Natural killer cell (primary cell): ENCODE results near the gene DCAF8. TPM values are rescaled to one million over a fixed set of nuclear protein-coding genes. Genes with fewer than 3 reads are reported as not detected.
A peak's percentile ranks its signal among the peaks of the same experiment; 100 is the strongest.

Source experiments
- ATAC-seq, 3 donors: fragments of 150-1000 bp in 2 of 3; fragments of 200-7000 bp in 1 of 3; cut with Tn5 transposase; 1 replicate in 1 of 3; 2 replicates in 2 of 3; pipeline ENCODE4 v1.10.0; 2021; ENCODE audit warnings: mild to moderate bottlenecking in 2 of 3, moderate library complexity in 2 of 3
- DNase-seq, 2 donors: peaks; one replicate each; pipeline versions ENCODE4 v3.0.0 to v3.0.0-alpha.2; 2013 to 2021; ENCODE audit warnings: mixed read lengths in 1 of 2
- H3K27ac ChIP-seq: one replicate; pipeline ENCODE4 v1.5.1; 2013; ENCODE audit warnings: mild to moderate bottlenecking, low read length
- H3K27me3 ChIP-seq: one replicate; pipeline ENCODE4 v1.6.1; 2013; ENCODE audit warnings: low read length; ENCODE audit not compliant: control insufficient read depth, insufficient read depth
- H3K36me3 ChIP-seq: one replicate; pipeline ENCODE4 v1.6.1; 2013; ENCODE audit warnings: low read length; ENCODE audit not compliant: control insufficient read depth, insufficient read depth
- H3K4me1 ChIP-seq: one replicate; pipeline ENCODE4 v1.6.1; 2013; ENCODE audit warnings: low read length; ENCODE audit not compliant: control insufficient read depth, insufficient read depth
- H3K4me3 ChIP-seq: one replicate; pipeline ENCODE4 v1.5.1; 2013; ENCODE audit warnings: low read length
- H3K9me3 ChIP-seq: one replicate; pipeline ENCODE4 v1.6.1; 2013; ENCODE audit warnings: low read length; ENCODE audit not compliant: control insufficient read depth, insufficient read depth
- H3K27ac Mint-ChIP-seq, 2 donors: one replicate each; pipeline ENCODE4 v1.8.0; 2022; ENCODE audit warnings: mild to moderate bottlenecking in 2 of 2, mixed read lengths in 2 of 2, moderate library complexity in 1 of 2
- H3K27me3 Mint-ChIP-seq, 2 donors: one replicate each; pipeline ENCODE4 v1.8.0; 2022; ENCODE audit warnings: low read depth in 2 of 2, mixed read lengths in 2 of 2
- H3K36me3 Mint-ChIP-seq: one replicate; pipeline ENCODE4 v1.8.0; 2022; ENCODE audit warnings: mixed read lengths
- H3K4me1 Mint-ChIP-seq, 2 donors: one replicate each; pipeline ENCODE4 v1.8.0; 2022; ENCODE audit warnings: mixed read lengths in 2 of 2
- H3K4me3 Mint-ChIP-seq: one replicate; pipeline ENCODE4 v1.8.0; 2022; ENCODE audit warnings: mild to moderate bottlenecking, moderate library complexity, mixed read lengths
- H3K9me3 Mint-ChIP-seq, 2 donors: one replicate each; pipeline ENCODE4 v1.8.0; 2022; ENCODE audit warnings: mixed read lengths in 2 of 2
- CTCF ChIP-seq: fragments of 200-600 bp; IDR thresholded peaks from one replicate; pipeline ENCODE4 v1.8.0; 2022; ENCODE audit warnings: antibody characterized with exemption
- WGBS: methylation state at CpG from one replicate; pipeline ENCODE4 v1.1.7; 2013; ENCODE audit warnings: missing lambda C conversion rate; ENCODE audit not compliant: insufficient coverage; 5-methylcytosine and 5-hydroxymethylcytosine counted together
- intact Hi-C: fragments of 100-400 bp; cut with micrococcal nuclease; formaldehyde crosslinking; loops from one replicate; pipeline ENCODE4 v1.14.2; 2022
- total RNA-seq, 4 donors: library from RNA; stranded (reverse); fragments of 120-200 nt in 1 of 4; gene quantifications; one replicate each; pipeline versions ENCODE4 v1.2.3 to v1.2.4, GENCODE V29; 2013 to 2022

Gene DCAF8
- total RNA-seq, 3 donors from 2014 or later (not counting 1 experiment from before 2014, with no cell fraction given): 189 to 201 (median 189) TPM

- ATAC-seq: no peak
- DNase-seq: no peak
- no peaks in the 10 kb centered on the region for H3K27me3 Mint-ChIP-seq
- Histone ChIP-seq H3K27me3 (no peaks in the 10 kb centered on the region), H3K4me3 (no peak overlapping the region), H3K4me1 (peaks cover 3% of the 10 kb centered on the region), H3K36me3 (peaks cover 54% of the 10 kb centered on the region), H3K27ac (no peak overlapping the region), H3K9me3 (no peaks in the 10 kb centered on the region)
- H3K4me1 Mint-ChIP-seq: peaks cover 11 to 29% of the 10 kb centered on the region in 2 donors
- WGBS: 92% methylated on average over 9 of the region's 10 CpGs
- H3K36me3 Mint-ChIP-seq: peaks cover 10% of the 10 kb centered on the region
- TF ChIP-seq CTCF: no peak
- no peak overlapping the region for H3K4me3 Mint-ChIP-seq
- intact Hi-C loops: no loop called here
- peak overlapping the region in 1 of 2 donors; percentile 4 for H3K27ac Mint-ChIP-seq
- H3K9me3 Mint-ChIP-seq: no peaks in the 10 kb centered on the region
These were observed 51.1 kb downstream of the DCAF8 start for GRCh38 chr1:160211046-160211790.

GRCh38 chr1:160210561-160210960, 51.8 kb downstream of the DCAF8 start:
- H3K27ac Mint-ChIP-seq: no peak overlapping the region
- no peak overlapping the region for H3K27ac ChIP-seq

GRCh38 chr1:160209321-160210046, 52.9 kb downstream of the DCAF8 start:
- H3K4me1 Mint-ChIP-seq: peaks cover 15 to 35% of the 10 kb centered on the region in 2 donors
- H3K27ac ChIP-seq: no peak overlapping the region
- H3K9me3 ChIP-seq: no peaks in the 10 kb centered on the region
- intact Hi-C loops: no loop called here
- DNase-seq: no peak
- no peaks in the 10 kb centered on the region for H3K27me3 ChIP-seq
- TF ChIP-seq CTCF: no peak
- H3K36me3 Mint-ChIP-seq: no peaks in the 10 kb centered on the region
- peaks cover 15% of the 10 kb centered on the region for H3K4me1 ChIP-seq
- H3K4me3 ChIP-seq: no peak overlapping the region
- no peaks in the 10 kb centered on the region for H3K27me3 Mint-ChIP-seq
- H3K4me3 Mint-ChIP-seq: no peak overlapping the region
- H3K36me3 ChIP-seq: peaks cover 39% of the 10 kb centered on the region
- ATAC-seq: no peak
- peak overlapping the region in 1 of 2 donors; percentile 61 for H3K27ac Mint-ChIP-seq
- 82% methylated on average over 6 of the region's 7 CpGs for WGBS
- H3K9me3 Mint-ChIP-seq: no peaks in the 10 kb centered on the region

More at GRCh38 chr1:160210561-160210960, 51.8 kb downstream of the DCAF8 start:
- H3K4me1 Mint-ChIP-seq: peaks cover 13 to 31% of the 10 kb centered on the region in 2 donors
- Histone ChIP-seq H3K4me1 (peaks cover 9% of the 10 kb centered on the region), H3K27me3 (no peaks in the 10 kb centered on the region), H3K4me3 (no peak overlapping the region), H3K36me3 (peaks cover 47% of the 10 kb centered on the region), H3K9me3 (no peaks in the 10 kb centered on the region)
- H3K9me3 Mint-ChIP-seq: no peaks in the 10 kb centered on the region
- no peak for TF ChIP-seq CTCF
- H3K27me3 Mint-ChIP-seq: no peaks in the 10 kb centered on the region
- WGBS: 91% methylated on average over 2 of the region's 5 CpGs
- H3K36me3 Mint-ChIP-seq: peaks cover 5% of the 10 kb centered on the region
- DNase-seq: no peak
- no peak for ATAC-seq
- no peak overlapping the region for H3K4me3 Mint-ChIP-seq
- intact Hi-C loops: no loop called here
